Mesendoderm (in vitro differentiated cells): Measurements from ENCODE around the gene NDUFS4.

Experiments
- DNase-seq: peaks from one replicate; pipeline ENCODE4 v3.0.0; 2013
- H2AK5ac ChIP-seq: 2 replicates; pipeline ENCODE4 v1.6.1; 2013; ENCODE audit warnings: low read length, inconsistent platforms
- H2BK120ac ChIP-seq: 2 replicates; pipeline ENCODE4 v1.6.1; 2013; ENCODE audit warnings: low read depth, mild to moderate bottlenecking, low read length, moderate library complexity, mixed read lengths
- H2BK15ac ChIP-seq: replicated peaks from 2 replicates; pipeline ENCODE4 v1.6.1; 2013; ENCODE audit warnings: low read depth, mild to moderate bottlenecking, moderate library complexity
- H2BK5ac ChIP-seq: 2 replicates; pipeline ENCODE4 v1.6.1; 2013; ENCODE audit warnings: low read length, inconsistent platforms
- H3K18ac ChIP-seq: 2 replicates; pipeline ENCODE4 v1.6.1; 2013; ENCODE audit warnings: mild to moderate bottlenecking, low read length, mixed read lengths
- H3K23ac ChIP-seq: one replicate; pipeline ENCODE4 v1.6.1; 2013; ENCODE audit warnings: low read length
- H3K27ac ChIP-seq: 2 replicates; pipeline ENCODE4 v1.5.1; 2013; ENCODE audit warnings: low read depth, mild to moderate bottlenecking, inconsistent platforms, low read length, moderate library complexity
- H3K27me3 ChIP-seq: 2 replicates; pipeline ENCODE4 v1.6.1; 2013; ENCODE audit warnings: low read length, control low read depth, mild to moderate bottlenecking, inconsistent platforms; ENCODE audit not compliant: insufficient read depth, poor library complexity
- H3K36me3 ChIP-seq: 2 replicates; pipeline ENCODE4 v1.6.1; 2013; ENCODE audit warnings: low read length, inconsistent platforms; ENCODE audit not compliant: control insufficient read depth, insufficient read depth
- H3K4ac ChIP-seq: one replicate; pipeline ENCODE4 v1.6.1; 2013; ENCODE audit warnings: low read depth, mild to moderate bottlenecking, low read length, moderate library complexity
- H3K4me1 ChIP-seq: 2 replicates; pipeline ENCODE4 v1.6.1; 2013; ENCODE audit warnings: low read depth, low read length, inconsistent platforms; ENCODE audit not compliant: control insufficient read depth
- H3K4me2 ChIP-seq: 2 replicates; pipeline ENCODE4 v1.6.1; 2013; ENCODE audit warnings: low read length
- H3K4me3 ChIP-seq: 2 replicates; pipeline ENCODE4 v1.5.1; 2013; ENCODE audit warnings: mild to moderate bottlenecking, low read length
- H3K56ac ChIP-seq: one replicate; pipeline ENCODE4 v1.6.1; 2013; ENCODE audit warnings: low read length
- H3K79me1 ChIP-seq: 2 replicates; pipeline ENCODE4 v1.6.1; 2013; ENCODE audit warnings: low read length, inconsistent platforms
- H3K79me2 ChIP-seq: 2 replicates; pipeline ENCODE4 v1.6.1; 2013; ENCODE audit warnings: mild to moderate bottlenecking, low read length; ENCODE audit not compliant: control insufficient read depth, insufficient read depth
- H3K9ac ChIP-seq: 2 replicates; pipeline ENCODE4 v1.6.1; 2013; ENCODE audit warnings: low read length, inconsistent platforms
- H4K5ac ChIP-seq: one replicate; pipeline ENCODE4 v1.6.1; 2013; ENCODE audit warnings: low read length
- H4K8ac ChIP-seq: one replicate; pipeline ENCODE4 v1.6.1; 2013; ENCODE audit warnings: low read depth, mild to moderate bottlenecking, control low read depth, low read length, moderate library complexity
- WGBS: extraction: QIAGEN DNeasy Blood & Tissue Kit; methylation state at CpG from one replicate; pipeline ENCODE4 v1.1.7; 2013; ENCODE audit warnings: low lambda C conversion rate, missing lambda C conversion rate; ENCODE audit not compliant: insufficient coverage; ENCODE audit errors: extremely low coverage; 5-methylcytosine and 5-hydroxymethylcytosine counted together

Gene NDUFS4

DNA sequence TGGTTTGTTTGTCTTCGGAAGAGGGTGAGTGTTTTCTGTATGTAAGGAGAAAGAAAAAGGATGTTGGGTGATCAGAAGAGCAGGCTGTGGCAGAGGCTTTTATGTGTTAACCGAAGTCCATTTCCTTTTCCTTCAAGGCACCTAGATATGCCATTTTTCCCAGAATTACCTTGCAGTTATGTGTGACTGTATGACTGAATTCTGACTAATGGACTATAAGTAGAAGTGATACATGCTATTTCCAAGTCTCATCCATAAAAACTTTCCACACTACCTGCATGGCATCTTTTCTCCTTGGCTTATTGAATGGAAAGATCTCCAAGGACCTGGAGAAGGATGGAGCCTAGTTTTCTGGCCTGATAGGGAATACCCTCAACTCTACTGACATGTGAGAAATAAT is 10.6 kb upstream of the NDUFS4 start:
- Histone ChIP-seq H3K79me1 (no peaks in the 10 kb centered on the region), H3K4me1 (no peaks in the 10 kb centered on the region), H3K23ac (no peak overlapping the region), H3K79me2 (no peaks in the 10 kb centered on the region), H2BK15ac (no peak overlapping the region), H3K56ac (no peak overlapping the region), H3K9ac (no peak overlapping the region), H3K4me3 (no peak overlapping the region), H3K27ac (no peak overlapping the region), H2BK5ac (no peak overlapping the region), H3K27me3 (no peaks in the 10 kb centered on the region), H4K8ac (no peak overlapping the region), H3K4ac (no peak overlapping the region), H3K4me2 (no peak overlapping the region), H2BK120ac (no peak overlapping the region), H3K36me3 (no peaks in the 10 kb centered on the region), H3K18ac (no peak overlapping the region), H4K5ac (no peak overlapping the region), H2AK5ac (no peak overlapping the region)
- DNase-seq, result no peak
- WGBS, result no CpG with 5 or more reads among the region's 2 CpGs

DNA sequence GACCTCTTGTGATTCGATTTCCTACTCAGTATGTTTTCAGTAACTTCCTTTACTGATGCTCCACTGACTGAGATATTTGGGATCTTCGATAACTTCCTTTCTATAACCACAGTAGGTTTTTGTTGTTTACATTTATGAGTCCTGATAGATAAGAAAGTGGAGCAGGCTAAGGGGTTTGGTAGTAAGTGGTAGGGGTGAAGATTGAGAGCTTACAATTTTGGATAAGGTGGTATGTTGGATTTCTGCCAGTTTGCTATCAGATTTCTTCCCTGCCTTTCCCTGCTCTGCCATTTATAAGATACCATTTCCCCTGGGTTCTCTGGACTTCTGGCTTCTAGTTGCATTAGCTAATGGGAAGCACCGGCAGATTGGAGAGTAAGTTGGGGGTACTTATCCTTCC is 7.9 kb upstream of the NDUFS4 start:
- no peak for DNase-seq
- Histone ChIP-seq H2BK120ac (no peak overlapping the region), H3K18ac (no peak overlapping the region), H3K36me3 (no peaks in the 10 kb centered on the region), H3K27me3 (no peaks in the 10 kb centered on the region), H3K56ac (no peak overlapping the region), H4K5ac (no peak overlapping the region), H3K27ac (no peak overlapping the region), H3K4me3 (no peak overlapping the region), H2BK15ac (no peak overlapping the region), H3K4me1 (no peaks in the 10 kb centered on the region), H4K8ac (no peak overlapping the region), H3K4me2 (no peak overlapping the region), H3K9ac (no peak overlapping the region), H3K79me2 (no peaks in the 10 kb centered on the region), H2AK5ac (no peak overlapping the region), H3K23ac (no peak overlapping the region), H2BK5ac (no peak overlapping the region), H3K4ac (no peak overlapping the region), H3K79me1 (no peaks in the 10 kb centered on the region)
- WGBS, result no CpG with 5 or more reads among the region's 3 CpGs

DNA sequence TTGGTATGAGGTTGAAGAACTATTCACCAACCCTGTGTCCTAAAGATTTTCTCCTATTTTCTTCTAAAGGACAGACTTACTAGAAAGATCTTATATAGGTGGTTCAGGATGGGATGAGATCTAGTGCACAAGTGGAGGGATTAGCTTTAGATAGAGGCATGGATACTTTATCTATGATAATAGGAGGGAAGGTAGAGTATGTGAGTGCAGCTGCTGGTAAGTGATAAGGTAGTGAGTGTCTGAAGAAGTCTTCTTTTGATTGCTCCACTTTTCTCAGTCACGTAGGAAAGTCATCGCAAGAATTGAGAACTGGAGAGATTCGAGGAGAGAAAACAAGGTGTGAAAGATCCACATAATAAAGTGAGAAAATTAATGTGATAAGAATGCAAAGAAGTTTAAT is 6.0 kb upstream of the NDUFS4 start:
- no peak overlapping the region for H2AK5ac ChIP-seq
- no CpG with 5 or more reads among the region's 3 CpGs for WGBS
- no peaks in the 10 kb centered on the region for H3K79me1 ChIP-seq

DNA sequence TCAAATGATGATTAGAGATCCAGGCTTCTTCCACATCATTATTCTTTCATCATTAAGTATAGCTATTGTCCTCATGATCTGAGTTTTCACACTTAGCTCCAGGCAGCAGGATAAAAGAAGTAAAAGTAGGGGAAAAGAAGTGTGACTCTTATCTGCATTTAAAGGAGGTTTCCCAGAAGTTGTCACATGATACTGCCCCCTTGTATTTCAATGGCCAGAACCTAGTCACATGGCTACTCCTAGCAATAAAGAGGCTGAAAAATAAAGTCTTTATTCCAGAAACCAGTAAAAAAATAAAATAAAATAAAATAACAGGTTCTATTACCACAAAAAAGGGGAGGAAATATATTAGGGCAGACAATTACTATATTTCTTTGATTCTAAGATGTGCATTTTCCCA is 5.3 kb upstream of the NDUFS4 start:
- H2AK5ac ChIP-seq, result no peak overlapping the region
- no peak overlapping the region for H3K9ac ChIP-seq
- H3K36me3 ChIP-seq, result no peaks in the 10 kb centered on the region
- H3K18ac ChIP-seq, result no peak overlapping the region
- no peak overlapping the region for H3K23ac ChIP-seq
- no peaks in the 10 kb centered on the region for H3K79me2 ChIP-seq
- H4K8ac ChIP-seq, result no peak overlapping the region
- no peak overlapping the region for H2BK5ac ChIP-seq
- H3K27ac ChIP-seq, result no peak overlapping the region
- H3K4ac ChIP-seq, result no peak overlapping the region
- H3K4me3 ChIP-seq, result no peak overlapping the region
- H3K4me2 ChIP-seq, result no peak overlapping the region
- no peaks in the 10 kb centered on the region for H3K4me1 ChIP-seq
- DNase-seq, result no peak
- no peaks in the 10 kb centered on the region for H3K27me3 ChIP-seq
- H3K56ac ChIP-seq, result no peak overlapping the region
- no peak overlapping the region for H2BK15ac ChIP-seq
- H3K79me1 ChIP-seq, result no peaks in the 10 kb centered on the region
- H2BK120ac ChIP-seq, result no peak overlapping the region
- H4K5ac ChIP-seq, result no peak overlapping the region

More for the DNA sequence above, 6.0 kb upstream of the NDUFS4 start:
- Histone ChIP-seq H3K9ac (no peak overlapping the region), H4K8ac (no peak overlapping the region), H3K4me2 (no peak overlapping the region), H3K4me1 (no peaks in the 10 kb centered on the region), H4K5ac (no peak overlapping the region), H3K36me3 (no peaks in the 10 kb centered on the region), H3K79me2 (no peaks in the 10 kb centered on the region), H3K4ac (no peak overlapping the region), H3K23ac (no peak overlapping the region), H2BK5ac (no peak overlapping the region), H3K27me3 (no peaks in the 10 kb centered on the region), H2BK120ac (no peak overlapping the region), H3K27ac (no peak overlapping the region), H3K18ac (no peak overlapping the region), H3K56ac (no peak overlapping the region), H3K4me3 (no peak overlapping the region), H2BK15ac (no peak overlapping the region)
- DNase-seq, result no peak

DNA sequence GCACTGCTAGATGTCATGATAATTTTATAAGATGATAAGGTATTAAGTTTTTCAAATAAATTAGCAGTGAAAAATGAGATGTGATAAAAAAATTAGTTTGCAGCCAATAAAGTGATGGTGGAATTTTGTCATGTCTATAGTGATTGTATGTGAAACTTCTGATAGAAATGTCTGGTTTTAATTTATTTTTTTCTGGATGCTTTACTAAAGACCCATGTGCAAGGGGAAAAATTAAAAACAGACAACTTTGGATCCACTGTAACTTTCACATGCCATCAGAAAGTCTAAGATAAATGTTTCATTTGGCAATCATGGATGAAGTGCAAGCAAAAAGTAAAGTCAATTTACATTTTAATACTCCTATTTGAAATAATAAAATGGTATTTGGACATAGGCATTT is 4.4 kb upstream of the NDUFS4 start:
- no peak overlapping the region for H4K5ac ChIP-seq
- no peak overlapping the region for H3K4me3 ChIP-seq
- H3K79me1 ChIP-seq, result no peaks in the 10 kb centered on the region
- H3K23ac ChIP-seq, result no peak overlapping the region
- H3K4me2 ChIP-seq, result no peak overlapping the region
- H3K18ac ChIP-seq, result no peak overlapping the region
- H3K27me3 ChIP-seq, result no peaks in the 10 kb centered on the region
- no peak overlapping the region for H2BK15ac ChIP-seq
- no peaks in the 10 kb centered on the region for H3K36me3 ChIP-seq
- no peak overlapping the region for H2AK5ac ChIP-seq
- no peak overlapping the region for H2BK5ac ChIP-seq
- H4K8ac ChIP-seq, result no peak overlapping the region
- no peak overlapping the region for H3K9ac ChIP-seq
- no peak for DNase-seq
- no peak overlapping the region for H3K27ac ChIP-seq
- H3K79me2 ChIP-seq, result peaks cover 3% of the 10 kb centered on the region
- no peak overlapping the region for H2BK120ac ChIP-seq
- H3K56ac ChIP-seq, result no peak overlapping the region
- H3K4me1 ChIP-seq, result no peaks in the 10 kb centered on the region
- H3K4ac ChIP-seq, result no peak overlapping the region

DNA sequence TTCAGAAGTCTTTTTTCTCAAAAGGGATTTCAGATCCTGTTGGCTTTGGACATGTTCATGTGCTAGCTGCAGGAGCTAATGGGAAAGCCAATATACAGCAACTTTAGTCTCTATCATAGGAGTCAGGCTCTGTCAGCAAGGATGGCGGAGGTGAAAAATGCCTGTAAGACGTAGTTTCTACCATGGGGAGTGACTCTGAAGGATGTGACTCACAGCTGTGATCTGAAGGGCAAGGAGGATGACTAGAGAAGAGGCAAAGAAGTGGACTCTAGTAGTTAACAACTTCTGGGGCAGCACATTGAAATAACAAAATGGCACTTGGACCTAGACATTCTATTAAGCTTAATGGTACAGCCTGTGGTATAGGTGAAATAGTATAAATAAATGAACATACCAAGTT is 3.1 kb upstream of the NDUFS4 start:
- Histone ChIP-seq H3K4ac (no peak overlapping the region), H3K23ac (no peak overlapping the region), H3K79me2 (peaks cover 14% of the 10 kb centered on the region), H4K5ac (no peak overlapping the region), H3K4me2 (no peak overlapping the region), H3K56ac (no peak overlapping the region), H3K4me1 (no peaks in the 10 kb centered on the region), H2BK15ac (no peak overlapping the region), H3K27ac (no peak overlapping the region), H3K18ac (no peak overlapping the region), H4K8ac (no peak overlapping the region), H2AK5ac (no peak overlapping the region), H3K79me1 (no peaks in the 10 kb centered on the region), H3K9ac (no peak overlapping the region), H3K4me3 (no peak overlapping the region), H2BK120ac (no peak overlapping the region), H3K36me3 (no peaks in the 10 kb centered on the region), H3K27me3 (no peaks in the 10 kb centered on the region), H2BK5ac (no peak overlapping the region)
- no CpG with 5 or more reads among the region's 2 CpGs for WGBS
- no peak for DNase-seq
